Measurements from ENCODE around the gene FURIN. TPM values are rescaled to one million over a fixed set of nuclear protein-coding genes. Genes with fewer than 3 reads are reported as not detected.

FURIN gene
- polyA plus RNA-seq, 1 experiment = 30.9 TPM

- ChIA-PET POLR2A (no interaction called here), CTCF (interaction anchor here (1.2 to 2.0 kb wide), 4 partner anchors 9 to 20 kb away, joined by 3 to 7 read pairs (median 5); partner anchors contain the start of genes HDDC3 and MAN2A2)
- TF ChIP-seq, protein P1, sequence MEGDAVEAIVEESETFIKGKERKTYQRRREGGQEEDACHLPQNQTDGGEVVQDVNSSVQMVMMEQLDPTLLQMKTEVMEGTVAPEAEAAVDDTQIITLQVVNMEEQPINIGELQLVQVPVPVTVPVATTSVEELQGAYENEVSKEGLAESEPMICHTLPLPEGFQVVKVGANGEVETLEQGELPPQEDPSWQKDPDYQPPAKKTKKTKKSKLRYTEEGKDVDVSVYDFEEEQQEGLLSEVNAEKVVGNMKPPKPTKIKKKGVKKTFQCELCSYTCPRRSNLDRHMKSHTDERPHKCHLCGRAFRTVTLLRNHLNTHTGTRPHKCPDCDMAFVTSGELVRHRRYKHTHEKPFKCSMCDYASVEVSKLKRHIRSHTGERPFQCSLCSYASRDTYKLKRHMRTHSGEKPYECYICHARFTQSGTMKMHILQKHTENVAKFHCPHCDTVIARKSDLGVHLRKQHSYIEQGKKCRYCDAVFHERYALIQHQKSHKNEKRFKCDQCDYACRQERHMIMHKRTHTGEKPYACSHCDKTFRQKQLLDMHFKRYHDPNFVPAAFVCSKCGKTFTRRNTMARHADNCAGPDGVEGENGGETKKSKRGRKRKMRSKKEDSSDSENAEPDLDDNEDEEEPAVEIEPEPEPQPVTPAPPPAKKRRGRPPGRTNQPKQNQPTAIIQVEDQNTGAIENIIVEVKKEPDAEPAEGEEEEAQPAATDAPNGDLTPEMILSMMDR (IDR thresholded peaks at IDR 0.05; ENCODE audit: insufficient read depth, low read depth, low read length) = no peak
- Histone ChIP-seq H3K4me3 (ENCODE audit: low read depth, low read length) (no peak overlapping the region), H3K36me3 (ENCODE audit: control insufficient read depth, insufficient read depth, low read length) (peaks cover 40% of the 10 kb centered on the region), H3K27me3 (ENCODE audit: control insufficient read depth, insufficient read depth, low read length) (no peaks in the 10 kb centered on the region)
- DNase-seq (ENCODE audit: low read depth) = no peak
Observed at GRCh38 chr15:90914305-90915080, 46.1 kb downstream of the FURIN start.

GRCh38 chr15:90915216-90915807, 46.9 kb downstream of the FURIN start:
- no peak for DNase-seq (ENCODE audit: low read depth)
- TF ChIP-seq, protein P1 (IDR thresholded peaks at IDR 0.05; ENCODE audit: insufficient read depth, low read depth, low read length) = no peak
- H3K4me3 ChIP-seq (ENCODE audit: low read depth, low read length) = no peak overlapping the region
- CTCF ChIA-PET = interaction anchor here (1.5 to 2.0 kb wide), 3 partner anchors 10 to 21 kb away, joined by 3 to 5 read pairs (median 5); partner anchors contain the start of gene MAN2A2
- H3K27me3 ChIP-seq (ENCODE audit: control insufficient read depth, insufficient read depth, low read length) = no peaks in the 10 kb centered on the region
- H3K36me3 ChIP-seq (ENCODE audit: control insufficient read depth, insufficient read depth, low read length) = peaks cover 43% of the 10 kb centered on the region
- POLR2A ChIA-PET = no interaction called here

DNA sequence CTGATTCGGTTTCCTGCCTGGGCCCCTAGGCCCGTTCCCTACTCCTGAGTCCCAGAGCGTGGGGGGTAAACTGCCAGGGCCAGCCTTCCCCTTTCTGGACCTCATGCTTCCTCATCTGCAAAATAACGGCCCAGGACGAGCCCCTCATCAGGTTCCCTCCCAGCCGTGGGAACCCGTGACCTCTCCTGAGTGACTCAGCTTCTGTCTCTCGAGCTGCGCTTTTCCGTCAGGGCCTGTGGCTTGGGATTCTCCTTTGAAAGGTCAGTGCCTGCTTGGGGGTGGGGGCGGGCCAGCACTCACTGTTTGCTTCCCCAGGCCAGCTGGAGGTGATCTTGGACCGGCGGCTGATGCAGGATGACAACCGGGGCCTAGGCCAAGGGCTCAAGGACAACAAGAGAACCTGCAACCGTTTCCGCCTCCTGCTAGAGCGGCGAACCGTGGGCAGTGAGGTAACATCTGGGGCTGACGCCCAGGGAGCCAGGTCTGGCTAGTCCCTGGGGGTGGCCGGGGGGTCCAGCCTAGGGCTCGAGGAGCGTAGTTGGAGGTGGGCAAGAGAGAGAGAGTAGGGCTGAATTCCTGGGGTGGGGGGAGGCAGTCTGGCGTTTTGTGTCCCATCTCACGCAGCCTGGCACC, 47.5 kb downstream of the FURIN start:
- POLR2A ChIA-PET = no interaction called here
- TF ChIP-seq, protein P1 (IDR thresholded peaks at IDR 0.05; ENCODE audit: insufficient read depth, low read depth, low read length) = no peak
- Histone ChIP-seq H3K36me3 (ENCODE audit: control insufficient read depth, insufficient read depth, low read length) (peaks cover 38% of the 10 kb centered on the region), H3K27me3 (ENCODE audit: control insufficient read depth, insufficient read depth, low read length) (no peaks in the 10 kb centered on the region), H3K4me3 (ENCODE audit: low read depth, low read length) (no peak overlapping the region)
- CTCF ChIA-PET = interaction anchor here (1.3 to 1.5 kb wide), 2 partner anchors 15 to 21 kb away, joined by 3 read pairs; no protein-coding TSS in a partner anchor
- DNase-seq (ENCODE audit: low read depth) = no peak

DNA sequence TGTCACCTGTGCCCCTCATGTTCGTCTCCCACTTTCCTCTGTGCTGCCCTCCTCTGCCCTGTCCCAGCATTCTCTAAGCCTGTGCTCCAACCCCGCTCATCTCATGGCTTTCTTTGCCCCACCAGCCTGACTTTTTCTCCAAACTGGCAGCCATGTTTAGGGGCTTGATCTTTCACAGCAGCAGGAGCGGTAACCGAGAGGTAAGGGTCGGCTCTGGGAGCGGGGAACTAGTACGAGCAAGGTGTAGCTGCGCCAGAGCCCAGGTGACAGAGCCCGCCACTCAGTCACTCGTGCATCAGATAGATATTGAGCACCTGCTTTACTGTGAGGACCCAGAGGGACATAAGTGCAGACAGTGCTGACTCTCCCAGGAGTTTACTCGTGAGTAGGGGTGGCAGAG, 48.1 kb downstream of the FURIN start:
- ChIA-PET POLR2A (no interaction called here), CTCF (interaction anchor here (1.3 kb wide), 1 partner anchor 15 kb away, joined by 3 read pairs; no protein-coding TSS in a partner anchor)
- Histone ChIP-seq H3K4me3 (ENCODE audit: low read depth, low read length) (no peak overlapping the region), H3K27me3 (ENCODE audit: control insufficient read depth, insufficient read depth, low read length) (no peaks in the 10 kb centered on the region), H3K36me3 (ENCODE audit: control insufficient read depth, insufficient read depth, low read length) (peaks cover 35% of the 10 kb centered on the region)
- TF ChIP-seq, protein P1 (IDR thresholded peaks at IDR 0.05; ENCODE audit: insufficient read depth, low read depth, low read length) = no peak
- no peak for DNase-seq (ENCODE audit: low read depth)

GRCh38 chr15:90917569-90917968, 49.2 kb downstream of the FURIN start:
- H3K36me3 ChIP-seq (ENCODE audit: control insufficient read depth, insufficient read depth, low read length) = peaks cover 34% of the 10 kb centered on the region
- no peak for DNase-seq (ENCODE audit: low read depth)
- TF ChIP-seq, protein P1 (IDR thresholded peaks at IDR 0.05; ENCODE audit: insufficient read depth, low read depth, low read length) = no peak
- CTCF ChIA-PET = interaction anchor here (0.7 to 2.2 kb wide), 4 partner anchors 15 to 116 kb away, joined by 3 to 9 read pairs (median 4); partner anchors contain the start of gene HDDC3
- H3K4me3 ChIP-seq (ENCODE audit: low read depth, low read length) = no peak overlapping the region
- POLR2A ChIA-PET = no interaction called here
- no peaks in the 10 kb centered on the region for H3K27me3 ChIP-seq (ENCODE audit: control insufficient read depth, insufficient read depth, low read length)

All from BJ (cell line).